Lower leg skin (tissue), 3 donors: ENCODE data around the gene PATJ.

Source experiments
- POLR2A ChIP-seq, 2 donors: fragments of 450-650 bp; IDR thresholded peaks; one replicate each; pipeline ENCODE4 v1.6.1; 2016 to 2017; ENCODE audit warnings: antibody characterized with exemption in 2 of 2, mild to moderate bottlenecking in 1 of 2, moderate library complexity in 1 of 2
- TF ChIP-seq, protein P1 (sequence below), 3 donors: fragments of 450-650 bp; IDR thresholded peaks; one replicate each; pipeline ENCODE4 v1.5.1; 2016; ENCODE audit warnings: antibody characterized with exemption in 3 of 3, mild to moderate bottlenecking in 3 of 3, moderate library complexity in 2 of 3

DNA sequence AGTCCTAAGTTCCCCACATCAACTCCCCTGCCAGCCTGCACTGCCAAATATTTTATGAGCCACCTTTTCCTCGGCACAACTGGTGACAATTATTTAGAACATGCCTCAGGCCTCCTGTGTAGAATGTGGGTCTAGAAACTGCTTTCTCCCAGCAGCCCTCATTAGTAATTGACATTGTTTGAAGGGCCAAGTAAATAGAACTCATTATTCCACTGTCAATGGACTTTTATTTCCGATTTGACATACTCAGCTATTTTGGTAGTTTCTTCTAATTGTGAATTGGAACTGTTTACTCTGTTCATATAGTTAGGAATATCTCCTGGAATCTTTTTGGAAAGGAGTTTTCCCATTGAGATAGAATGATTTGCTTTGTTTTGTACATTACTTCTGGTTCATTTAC is 283.6 kb downstream of the PATJ start:
- no peak for TF ChIP-seq POLR2A (IDR thresholded peaks at IDR 0.05)
- TF ChIP-seq, protein P1, sequence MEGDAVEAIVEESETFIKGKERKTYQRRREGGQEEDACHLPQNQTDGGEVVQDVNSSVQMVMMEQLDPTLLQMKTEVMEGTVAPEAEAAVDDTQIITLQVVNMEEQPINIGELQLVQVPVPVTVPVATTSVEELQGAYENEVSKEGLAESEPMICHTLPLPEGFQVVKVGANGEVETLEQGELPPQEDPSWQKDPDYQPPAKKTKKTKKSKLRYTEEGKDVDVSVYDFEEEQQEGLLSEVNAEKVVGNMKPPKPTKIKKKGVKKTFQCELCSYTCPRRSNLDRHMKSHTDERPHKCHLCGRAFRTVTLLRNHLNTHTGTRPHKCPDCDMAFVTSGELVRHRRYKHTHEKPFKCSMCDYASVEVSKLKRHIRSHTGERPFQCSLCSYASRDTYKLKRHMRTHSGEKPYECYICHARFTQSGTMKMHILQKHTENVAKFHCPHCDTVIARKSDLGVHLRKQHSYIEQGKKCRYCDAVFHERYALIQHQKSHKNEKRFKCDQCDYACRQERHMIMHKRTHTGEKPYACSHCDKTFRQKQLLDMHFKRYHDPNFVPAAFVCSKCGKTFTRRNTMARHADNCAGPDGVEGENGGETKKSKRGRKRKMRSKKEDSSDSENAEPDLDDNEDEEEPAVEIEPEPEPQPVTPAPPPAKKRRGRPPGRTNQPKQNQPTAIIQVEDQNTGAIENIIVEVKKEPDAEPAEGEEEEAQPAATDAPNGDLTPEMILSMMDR (IDR thresholded peaks at IDR 0.05), result no peak
